ES-I3 (cell line): ENCODE results near the gene BIVM.

Experiments used
- H3K36me3 ChIP-seq: 2 replicates; pipeline ENCODE4 v1.6.1; 2013; ENCODE audit warnings: mild to moderate bottlenecking, low read length, control low read depth, moderate library complexity; ENCODE audit not compliant: insufficient read depth
- H3K4me1 ChIP-seq: 2 replicates; pipeline ENCODE4 v1.6.1; 2013; ENCODE audit warnings: mild to moderate bottlenecking, control low read depth, low read length; ENCODE audit not compliant: insufficient read depth
- H3K9ac ChIP-seq: 2 replicates; pipeline ENCODE4 v1.6.1; 2013; ENCODE audit warnings: low read depth, mild to moderate bottlenecking, low read length, moderate library complexity
- H3K9me3 ChIP-seq: 2 replicates; pipeline ENCODE4 v1.6.1; 2013; ENCODE audit warnings: mild to moderate bottlenecking, low read length, moderate library complexity; ENCODE audit not compliant: control insufficient read depth, insufficient read depth

Gene BIVM, protein sequence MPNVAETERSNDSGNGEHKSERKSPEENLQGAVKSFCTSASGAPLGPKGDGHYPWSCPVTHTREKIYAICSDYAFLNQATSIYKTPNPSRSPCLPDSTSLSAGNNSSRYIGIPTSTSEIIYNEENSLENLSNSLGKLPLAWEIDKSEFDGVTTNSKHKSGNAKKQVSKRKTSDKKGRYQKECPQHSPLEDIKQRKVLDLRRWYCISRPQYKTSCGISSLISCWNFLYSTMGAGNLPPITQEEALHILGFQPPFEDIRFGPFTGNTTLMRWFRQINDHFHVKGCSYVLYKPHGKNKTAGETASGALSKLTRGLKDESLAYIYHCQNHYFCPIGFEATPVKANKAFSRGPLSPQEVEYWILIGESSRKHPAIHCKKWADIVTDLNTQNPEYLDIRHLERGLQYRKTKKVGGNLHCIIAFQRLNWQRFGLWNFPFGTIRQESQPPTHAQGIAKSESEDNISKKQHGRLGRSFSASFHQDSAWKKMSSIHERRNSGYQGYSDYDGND

DNA sequence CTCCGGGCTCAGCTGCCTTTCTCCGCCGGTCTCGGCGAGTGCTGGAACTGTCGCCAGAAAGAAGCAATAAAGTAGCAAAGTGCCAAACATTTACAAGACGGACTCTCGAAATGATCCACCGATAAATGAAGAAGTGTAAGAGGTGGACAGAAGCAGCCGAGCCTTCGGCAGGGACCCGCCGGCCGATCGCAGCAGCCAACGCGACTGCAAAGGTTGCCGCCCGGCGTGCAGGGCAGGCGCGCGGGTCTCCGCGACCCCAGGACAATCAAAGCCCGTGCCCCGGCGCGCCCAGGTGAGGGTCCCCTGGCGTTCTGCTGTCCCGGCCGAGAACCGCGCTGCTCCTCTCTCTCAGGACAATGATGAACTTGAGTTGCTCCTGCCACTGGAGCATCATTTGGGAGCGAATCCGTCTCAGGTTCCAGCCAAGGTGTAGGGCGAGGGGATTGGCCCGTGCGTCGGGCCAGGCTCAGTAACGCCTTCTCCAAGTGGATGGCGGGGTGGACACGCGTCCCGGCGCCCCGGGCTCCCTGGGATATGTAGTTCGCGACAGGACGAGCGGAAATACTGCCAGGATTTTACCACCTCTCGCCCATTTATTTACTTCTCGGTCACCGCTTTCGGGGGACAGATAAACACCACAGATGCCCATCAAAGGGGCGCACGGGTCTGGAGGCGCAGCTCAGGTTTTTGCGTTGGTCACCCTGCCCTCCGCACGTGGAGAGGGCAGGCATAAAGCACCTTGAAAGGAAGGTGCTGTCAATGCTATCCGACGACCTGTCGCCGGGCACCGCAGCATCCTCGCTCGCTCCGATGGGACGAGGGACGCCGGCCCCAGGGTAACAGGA, at the start of gene BIVM, which contains the start of gene POGLUT2:
TSS of gene BIVM (plus strand) at position 539 of the 845 bp plus-strand sequence. CDS start 8,149 bp downstream, outside the sequence.
TSS of gene POGLUT2 (minus strand) at position 396 of the 845 bp plus-strand sequence. CDS start at position 90, 306 bp downstream.
- H3K9ac ChIP-seq = peak within 1 kb of the TSS; percentile 61
- 0 out of 2 replicates have a peak, but pooled peaks cover 13% of the 10 kb centered on the region for H3K4me1 ChIP-seq
- H3K36me3 ChIP-seq = no peaks in the 10 kb centered on the region
- H3K9me3 ChIP-seq = no peaks in the 10 kb centered on the region

DNA sequence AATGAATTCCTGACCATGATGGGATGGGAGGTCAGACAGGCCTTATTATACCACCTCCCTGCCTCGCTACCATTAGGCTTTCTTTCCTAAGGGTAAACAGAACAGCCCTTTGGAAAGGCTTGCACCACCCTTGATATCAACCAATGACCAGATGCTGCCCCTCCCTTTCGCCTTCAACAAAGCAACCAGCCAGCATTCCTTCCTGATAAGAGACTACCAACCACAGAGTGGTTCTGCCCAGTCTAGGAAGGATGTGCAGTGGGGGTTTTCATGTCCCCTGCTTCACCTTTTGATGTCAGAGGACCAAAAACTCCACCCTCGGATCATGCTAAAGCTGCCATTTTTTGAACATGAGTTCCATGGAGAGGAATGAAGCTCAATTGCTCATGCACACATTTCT, 47.0 kb upstream of the BIVM start:
- Histone ChIP-seq H3K4me1 (no peaks in the 10 kb centered on the region), H3K36me3 (no peaks in the 10 kb centered on the region), H3K9ac (no peak overlapping the region), H3K9me3 (no peaks in the 10 kb centered on the region; the same call in 1 of the 2 replicates)

DNA sequence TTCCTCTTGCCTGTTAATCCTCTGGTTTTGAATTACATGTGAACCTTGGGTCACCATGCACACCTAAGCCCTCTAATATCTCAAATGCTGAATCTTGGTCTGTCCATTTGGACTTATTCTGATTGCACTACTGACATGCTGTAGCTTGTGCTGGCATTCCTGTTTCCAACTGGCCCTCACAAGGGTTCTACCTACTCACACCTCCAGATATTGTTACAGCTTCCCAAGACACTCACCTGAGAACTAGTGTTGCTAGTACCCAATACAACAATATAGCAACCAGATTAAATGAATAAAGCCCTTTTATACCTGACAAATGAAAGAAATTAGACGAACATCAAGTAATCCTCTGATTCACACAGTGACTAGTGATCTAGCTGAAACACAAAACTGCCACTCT, 41.9 kb upstream of the BIVM start:
- H3K9me3 ChIP-seq = no peaks in the 10 kb centered on the region; the same call in 1 of the 2 replicates
- no peaks in the 10 kb centered on the region for H3K4me1 ChIP-seq
- no peaks in the 10 kb centered on the region for H3K36me3 ChIP-seq
- H3K9ac ChIP-seq = no peak overlapping the region

DNA sequence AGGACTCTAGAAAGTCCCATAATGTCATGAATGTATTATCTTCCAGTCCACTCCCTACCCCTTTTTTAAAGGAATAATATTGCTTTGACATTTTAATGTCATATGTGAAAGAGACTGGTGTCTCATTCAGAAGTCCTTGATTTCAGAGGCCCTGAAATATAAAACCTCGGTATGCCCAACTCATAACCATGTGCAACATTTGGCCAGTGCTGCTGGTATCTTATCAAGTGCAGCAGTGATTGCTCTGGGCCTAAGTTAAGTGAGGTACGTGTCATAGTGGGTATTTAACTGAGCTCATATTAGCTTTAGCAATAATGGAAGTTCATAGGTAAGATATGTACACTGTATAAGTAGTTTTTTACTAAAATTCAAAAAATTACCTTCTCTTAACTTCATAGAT, 40.1 kb upstream of the BIVM start:
- no peak overlapping the region for H3K9ac ChIP-seq
- no peaks in the 10 kb centered on the region for H3K9me3 ChIP-seq
- no peaks in the 10 kb centered on the region for H3K36me3 ChIP-seq
- H3K4me1 ChIP-seq = no peaks in the 10 kb centered on the region

DNA sequence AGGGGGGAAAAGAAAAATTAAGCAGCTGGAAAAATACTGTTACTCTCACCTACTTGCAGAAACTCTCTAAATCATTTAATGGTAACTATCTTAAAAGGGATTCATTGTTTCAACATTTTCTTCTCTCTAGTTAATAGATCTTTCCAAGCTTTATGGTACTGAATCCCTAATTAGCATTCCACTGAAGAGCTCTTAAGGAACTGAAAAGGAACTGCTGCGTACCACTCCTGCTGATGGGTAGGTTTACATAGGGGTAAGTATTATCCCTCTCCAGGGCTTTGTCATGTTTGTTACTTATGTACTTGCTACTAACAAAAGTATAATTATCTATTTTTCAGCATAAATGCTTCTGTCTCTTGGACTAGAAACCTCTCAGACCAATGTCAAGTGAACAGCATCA, 37.8 kb upstream of the BIVM start:
- Histone ChIP-seq H3K4me1 (no peaks in the 10 kb centered on the region), H3K9me3 (no peaks in the 10 kb centered on the region), H3K36me3 (no peaks in the 10 kb centered on the region), H3K9ac (no peak overlapping the region)

DNA sequence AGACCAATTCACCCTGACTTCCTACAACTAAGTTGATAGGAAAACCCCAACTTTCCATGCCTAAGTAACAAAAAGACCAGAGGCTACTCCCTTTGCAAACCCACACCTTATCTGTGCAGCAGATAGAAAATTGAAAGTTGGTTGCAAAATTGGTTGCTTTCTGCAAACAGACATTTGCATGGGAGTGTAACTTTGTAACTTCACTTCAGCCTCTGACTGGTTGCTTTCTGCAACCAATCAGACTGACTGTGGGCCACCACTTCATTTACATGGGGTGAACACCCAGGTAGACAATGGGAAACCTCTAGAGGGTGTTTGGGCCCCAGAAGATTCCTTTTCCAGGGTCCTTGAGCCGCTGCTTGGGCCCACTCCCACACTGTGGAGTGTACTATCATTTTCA, 35.2 kb upstream of the BIVM start:
- Histone ChIP-seq H3K9ac (no peak overlapping the region), H3K36me3 (no peaks in the 10 kb centered on the region), H3K9me3 (no peaks in the 10 kb centered on the region), H3K4me1 (no peaks in the 10 kb centered on the region)

DNA sequence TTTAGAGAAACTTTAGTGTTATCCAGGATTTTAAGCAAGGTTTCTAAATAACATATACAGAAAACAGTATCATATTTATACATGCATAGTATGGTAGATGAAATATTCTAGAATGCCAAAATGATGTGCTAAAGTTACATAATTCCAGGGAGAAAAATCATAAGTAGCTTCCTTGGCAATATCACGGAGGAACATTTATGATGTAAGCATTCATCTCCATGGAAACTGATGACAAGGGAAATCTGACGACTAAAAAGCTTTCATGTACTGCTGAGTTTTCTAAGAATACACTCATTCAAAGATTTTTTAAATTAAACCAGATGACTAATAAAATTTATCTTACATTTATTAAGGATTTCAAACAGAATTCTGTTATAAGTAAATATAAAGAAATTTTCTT, 30.0 kb upstream of the BIVM start:
- Histone ChIP-seq H3K4me1 (peaks cover 5% of the 10 kb centered on the region; the same call in 1 of the 2 replicates), H3K9ac (no peak overlapping the region), H3K36me3 (no peaks in the 10 kb centered on the region), H3K9me3 (no peaks in the 10 kb centered on the region)

DNA sequence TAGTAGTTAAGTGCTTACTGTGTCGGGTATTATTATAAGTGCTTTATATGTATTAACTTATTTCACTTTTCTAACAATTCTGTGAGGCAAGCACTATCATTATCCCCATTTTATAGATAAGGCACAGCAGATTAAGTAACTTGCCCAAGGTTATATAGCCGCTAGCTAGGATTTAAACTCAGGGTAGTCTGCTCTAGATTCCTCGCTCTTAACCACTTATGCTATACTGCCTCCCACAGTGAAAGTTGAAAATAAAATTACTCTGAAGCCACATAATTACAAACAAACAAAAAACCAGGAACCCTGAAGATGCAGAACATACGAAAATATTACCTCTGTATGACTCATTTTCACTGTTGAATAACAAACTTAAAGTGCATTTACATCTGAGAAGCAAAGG, 29.2 kb upstream of the BIVM start:
- Histone ChIP-seq H3K36me3 (no peaks in the 10 kb centered on the region), H3K4me1 (peaks cover 5% of the 10 kb centered on the region), H3K9me3 (no peaks in the 10 kb centered on the region), H3K9ac (no peak overlapping the region)

DNA sequence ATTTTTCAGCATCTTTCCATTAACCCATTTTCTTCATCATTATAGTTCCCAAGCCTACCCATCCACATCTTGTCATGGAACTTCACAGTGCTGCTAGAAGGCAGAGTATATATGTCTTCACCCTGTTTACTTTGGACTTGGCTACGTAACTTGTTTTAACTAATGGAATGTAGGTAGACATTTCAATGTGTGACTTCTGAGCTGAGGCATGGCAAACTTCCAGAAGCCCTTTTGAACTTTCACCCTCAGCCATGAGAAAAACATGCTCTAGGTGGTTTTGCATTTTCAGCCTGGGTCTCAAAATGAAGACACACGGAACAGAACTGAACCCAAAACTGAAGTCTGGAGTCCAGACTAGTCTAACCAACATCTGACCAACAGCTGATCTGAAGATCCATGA, 28.5 kb upstream of the BIVM start:
- no peaks in the 10 kb centered on the region for H3K36me3 ChIP-seq
- no peak overlapping the region for H3K9ac ChIP-seq
- no peaks in the 10 kb centered on the region for H3K9me3 ChIP-seq
- H3K4me1 ChIP-seq = peaks cover 5% of the 10 kb centered on the region

DNA sequence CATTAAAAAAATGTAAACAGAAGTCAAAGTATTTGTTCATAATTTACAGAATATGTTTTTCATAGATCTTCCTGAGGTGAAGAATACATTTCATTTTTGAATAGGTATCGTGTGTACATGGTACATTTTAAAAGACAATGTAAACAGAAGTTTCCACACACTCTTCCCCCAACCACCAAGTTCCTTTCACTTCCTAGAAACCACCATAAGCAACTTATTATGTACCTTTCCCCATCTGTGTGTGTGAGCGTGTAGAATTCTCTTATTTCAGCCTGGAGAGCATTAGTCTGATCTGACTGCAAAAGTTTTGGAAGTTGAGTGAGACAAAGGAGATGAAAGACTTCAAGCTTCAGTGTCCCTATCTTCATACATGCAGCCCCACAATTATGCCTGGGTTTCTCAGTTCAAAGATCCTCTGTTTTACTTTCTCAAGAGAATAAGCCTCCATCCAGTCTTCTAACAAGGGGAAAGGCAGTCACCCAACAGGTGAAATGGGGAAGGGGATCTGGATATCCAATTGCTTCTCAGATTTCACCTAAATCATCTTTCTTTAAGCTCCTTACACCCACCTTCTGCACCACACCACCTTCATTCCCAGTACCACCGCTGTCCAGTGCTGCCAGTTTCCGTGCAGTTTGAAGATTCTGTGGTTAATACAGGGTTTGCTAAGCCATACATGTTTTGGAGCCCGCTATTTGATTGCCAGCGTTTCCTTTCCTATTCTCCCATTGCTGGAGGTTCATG, 27.4 kb upstream of the BIVM start:
- no peak overlapping the region for H3K9ac ChIP-seq
- H3K9me3 ChIP-seq = no peaks in the 10 kb centered on the region
- peaks cover 5% of the 10 kb centered on the region for H3K4me1 ChIP-seq
- no peaks in the 10 kb centered on the region for H3K36me3 ChIP-seq

DNA sequence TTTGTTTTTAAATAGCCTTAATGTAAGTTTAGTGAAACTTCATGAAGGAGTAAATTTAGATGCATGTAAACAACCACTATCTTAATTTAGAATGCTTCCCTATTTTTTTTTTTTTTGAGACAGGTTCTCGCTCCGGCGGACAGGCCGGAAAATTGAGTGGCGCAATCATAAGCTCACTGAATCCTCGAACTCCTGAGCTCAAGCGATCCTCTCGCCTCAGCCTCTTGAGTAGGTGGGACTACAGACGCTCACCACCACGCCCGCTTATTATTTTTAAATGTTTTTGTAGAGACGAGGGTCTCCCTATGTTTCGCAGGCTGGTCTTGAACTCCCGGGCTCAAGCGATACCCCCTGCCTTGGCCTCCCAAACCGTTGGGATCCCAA, 26.9 kb upstream of the BIVM start:
- Histone ChIP-seq H3K9ac (no peak overlapping the region), H3K36me3 (no peaks in the 10 kb centered on the region), H3K4me1 (peaks cover 5% of the 10 kb centered on the region), H3K9me3 (no peaks in the 10 kb centered on the region)

DNA sequence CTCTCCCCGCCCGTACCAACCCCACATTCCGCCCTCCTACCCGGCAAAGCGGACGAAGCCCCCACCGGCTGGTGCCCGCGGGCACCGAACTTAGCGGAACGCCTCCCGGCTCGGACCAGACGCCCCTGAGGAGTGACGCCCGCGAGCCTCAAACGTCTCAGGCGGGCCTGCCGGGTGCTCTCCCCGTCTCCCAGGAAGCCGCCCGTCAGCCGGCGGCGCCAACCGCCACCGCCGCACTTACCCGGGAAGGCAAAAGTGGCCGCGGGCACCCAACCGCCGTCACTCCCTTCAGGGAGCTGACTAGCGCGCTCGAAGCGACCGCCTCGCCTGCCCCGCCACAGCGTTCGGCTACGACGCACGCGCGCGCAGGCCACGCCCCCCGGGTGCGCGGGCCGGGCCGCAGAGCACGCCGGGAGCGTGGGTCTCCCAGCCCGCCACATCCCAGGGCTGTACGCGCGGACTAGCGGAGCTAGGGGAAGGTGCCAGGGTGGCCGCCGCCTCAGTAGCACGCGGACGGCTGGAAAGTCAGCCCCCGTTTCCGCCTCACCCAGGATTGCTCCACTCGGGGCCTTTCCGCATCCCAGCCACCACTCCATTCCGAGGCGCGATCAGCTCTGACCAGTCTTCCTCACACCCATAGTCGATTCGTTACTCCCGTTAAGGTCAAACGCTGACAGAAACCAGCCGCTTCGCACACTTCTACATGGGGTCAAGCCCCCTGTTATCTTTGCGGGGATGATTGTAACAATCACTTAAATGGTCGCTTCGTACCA, 25.3 kb upstream of the BIVM start, which contains the start of gene TEX30:
TSS of gene TEX30 (minus strand) at position 346 of the 773 bp plus-strand sequence. CDS start 3,760 bp downstream, outside the sequence.
- H3K9ac ChIP-seq = peak within 1 kb of the TSS; percentile 91
- no peaks in the 10 kb centered on the region for H3K9me3 ChIP-seq
- H3K4me1 ChIP-seq = peaks cover 5% of the 10 kb centered on the region
- no peaks in the 10 kb centered on the region for H3K36me3 ChIP-seq

DNA sequence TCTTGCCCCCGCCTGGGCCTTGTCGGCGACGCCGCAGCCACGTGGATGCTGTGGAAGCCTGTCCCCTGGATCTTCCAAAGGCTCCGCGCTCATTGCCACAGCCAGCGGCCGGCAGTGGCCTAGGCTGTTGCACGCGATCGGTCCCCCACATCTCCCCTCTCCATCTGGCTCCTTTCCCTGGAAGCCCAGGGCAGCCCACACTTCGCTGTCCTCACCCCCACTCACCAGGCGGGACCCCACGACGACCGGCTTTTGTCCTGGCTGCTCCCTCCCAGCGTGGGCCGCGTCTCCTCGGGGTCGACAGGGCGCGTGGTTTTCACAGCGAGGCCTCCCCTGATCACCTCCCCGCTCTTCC, 24.7 kb upstream of the BIVM start:
- H3K9ac ChIP-seq = peak overlapping the region; percentile 91; the same call in 1 of the 2 replicates
- peaks cover 5% of the 10 kb centered on the region for H3K4me1 ChIP-seq
- H3K36me3 ChIP-seq = no peaks in the 10 kb centered on the region
- no peaks in the 10 kb centered on the region for H3K9me3 ChIP-seq
